Measurements from ENCODE around the gene PLCB3.
A peak's percentile ranks its signal among the peaks of the same experiment; 100 is the strongest.

Gene PLCB3

GRCh38 chr11:64268893-64269539 is 17.7 kb downstream of the PLCB3 start:
- TF ChIP-seq CTCF (IDR thresholded peaks at IDR 0.05; ENCODE audit: borderline replicate concordance, control extremely low read depth, extremely low read depth, insufficient read depth, missing control alignments): peak; percentile 6
- in situ Hi-C loops (cut with MboI; ENCODE audit: low sequenced_read_pairs, unreplicated experiment): no loop called here

GRCh38 chr11:64269540-64270220 is 18.4 kb downstream of the PLCB3 start:
- DNase-seq (ENCODE audit: low spot score): peak; percentile 91
- in situ Hi-C loops (cut with MboI; ENCODE audit: low sequenced_read_pairs, unreplicated experiment): no loop called here
- TF ChIP-seq CTCF (IDR thresholded peaks at IDR 0.05; ENCODE audit: borderline replicate concordance, control extremely low read depth, extremely low read depth, insufficient read depth, missing control alignments): no peak

More at GRCh38 chr11:64268893-64269539, 17.7 kb downstream of the PLCB3 start:
- DNase-seq (ENCODE audit: low spot score): peak; percentile 72

GRCh38 chr11:64275031-64275800 is 23.9 kb downstream of the PLCB3 start:
- no peak for TF ChIP-seq CTCF (IDR thresholded peaks at IDR 0.05; ENCODE audit: borderline replicate concordance, control extremely low read depth, extremely low read depth, insufficient read depth, missing control alignments)
- DNase-seq (ENCODE audit: low spot score): no peak
- in situ Hi-C loops (cut with MboI; ENCODE audit: low sequenced_read_pairs, unreplicated experiment): loop anchor here (25.0 kb wide), 1 partner anchor 288 kb away; the partner anchor contains the start of gene OTUB1

- DNase-seq (ENCODE audit: low spot score): no peak
Measured at GRCh38 chr11:64275841-64276240, 24.5 kb downstream of the PLCB3 start.

GRCh38 chr11:64276653-64277431 is 25.5 kb downstream of the PLCB3 start:
- no peak for TF ChIP-seq CTCF (IDR thresholded peaks at IDR 0.05; ENCODE audit: borderline replicate concordance, control extremely low read depth, extremely low read depth, insufficient read depth, missing control alignments)
- in situ Hi-C loops (cut with MboI; ENCODE audit: low sequenced_read_pairs, unreplicated experiment): loop anchor here (25.0 kb wide), 1 partner anchor 290 kb away; the partner anchor contains the start of gene OTUB1
- DNase-seq (ENCODE audit: low spot score): no peak

More at GRCh38 chr11:64275841-64276240, 24.5 kb downstream of the PLCB3 start:
- in situ Hi-C loops (cut with MboI; ENCODE audit: low sequenced_read_pairs, unreplicated experiment): loop anchor here (25.0 kb wide), 1 partner anchor 289 kb away; the partner anchor contains the start of gene OTUB1
- TF ChIP-seq CTCF (IDR thresholded peaks at IDR 0.05; ENCODE audit: borderline replicate concordance, control extremely low read depth, extremely low read depth, insufficient read depth, missing control alignments): no peak

Measured in GM13976 (cell line).